ENCODE results near the gene ARHGAP24.

DNA sequence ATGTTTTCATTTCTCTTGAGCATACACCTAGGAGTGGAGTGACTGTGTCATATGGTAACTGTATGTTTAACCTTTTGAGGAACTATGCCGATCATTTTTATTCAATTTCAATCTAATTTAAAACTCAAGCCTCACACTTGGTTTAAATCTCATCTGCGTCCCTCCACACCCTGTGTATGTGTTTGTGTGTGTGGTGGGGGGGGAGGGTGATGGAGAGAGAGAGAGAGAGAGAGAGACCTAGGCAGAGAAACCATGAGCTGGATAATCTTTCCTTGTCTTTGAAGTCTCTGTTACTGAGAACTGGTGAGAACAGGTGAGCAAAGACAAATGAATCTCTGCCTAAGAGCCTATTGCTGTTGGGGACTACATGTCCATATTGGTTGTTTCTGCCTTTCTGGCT is 105.0 kb downstream of the ARHGAP24 start:
- TF ChIP-seq, protein P1, sequence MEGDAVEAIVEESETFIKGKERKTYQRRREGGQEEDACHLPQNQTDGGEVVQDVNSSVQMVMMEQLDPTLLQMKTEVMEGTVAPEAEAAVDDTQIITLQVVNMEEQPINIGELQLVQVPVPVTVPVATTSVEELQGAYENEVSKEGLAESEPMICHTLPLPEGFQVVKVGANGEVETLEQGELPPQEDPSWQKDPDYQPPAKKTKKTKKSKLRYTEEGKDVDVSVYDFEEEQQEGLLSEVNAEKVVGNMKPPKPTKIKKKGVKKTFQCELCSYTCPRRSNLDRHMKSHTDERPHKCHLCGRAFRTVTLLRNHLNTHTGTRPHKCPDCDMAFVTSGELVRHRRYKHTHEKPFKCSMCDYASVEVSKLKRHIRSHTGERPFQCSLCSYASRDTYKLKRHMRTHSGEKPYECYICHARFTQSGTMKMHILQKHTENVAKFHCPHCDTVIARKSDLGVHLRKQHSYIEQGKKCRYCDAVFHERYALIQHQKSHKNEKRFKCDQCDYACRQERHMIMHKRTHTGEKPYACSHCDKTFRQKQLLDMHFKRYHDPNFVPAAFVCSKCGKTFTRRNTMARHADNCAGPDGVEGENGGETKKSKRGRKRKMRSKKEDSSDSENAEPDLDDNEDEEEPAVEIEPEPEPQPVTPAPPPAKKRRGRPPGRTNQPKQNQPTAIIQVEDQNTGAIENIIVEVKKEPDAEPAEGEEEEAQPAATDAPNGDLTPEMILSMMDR (conservative IDR thresholded peaks at IDR 0.05) = no peak
- no peak for TF ChIP-seq ZFX (IDR thresholded peaks at IDR 0.05)
